ENCODE measurements around the gene GRID1.
"Not testable (repeated sequence)": the region's sequence is repeated elsewhere in the genome, so short reads cannot be mapped to it uniquely, and the experiment has no call there.

Gene GRID1

GRCh38 chr10:85786401-85786899, 580.1 kb downstream of the GRID1 start:
- DNase-seq: no peak

- no peak for DNase-seq
These were observed 581.8 kb downstream of the GRID1 start for GRCh38 chr10:85784792-85785191.

GRCh38 chr10:85781404-85781803, 585.2 kb downstream of the GRID1 start:
- no peak for DNase-seq

GRCh38 chr10:85778074-85778473, 588.5 kb downstream of the GRID1 start:
- DNase-seq: no peak

- no peak for DNase-seq
These were observed 598.7 kb downstream of the GRID1 start for GRCh38 chr10:85767891-85768290.

GRCh38 chr10:85764108-85764507, 602.5 kb downstream of the GRID1 start:
- no peak for DNase-seq

GRCh38 chr10:85761906-85762445, 604.6 kb downstream of the GRID1 start:
- no peak for DNase-seq

- DNase-seq: no peak
These were observed 624.8 kb downstream of the GRID1 start for GRCh38 chr10:85741626-85742300.

GRCh38 chr10:85735997-85736396, 630.6 kb downstream of the GRID1 start:
- DNase-seq: no peak

- no peak for DNase-seq
These were observed 631.8 kb downstream of the GRID1 start for GRCh38 chr10:85734791-85735190.

GRCh38 chr10:85724215-85724614, 642.4 kb downstream of the GRID1 start:
- no peak for DNase-seq

GRCh38 chr10:85720931-85721590, 645.5 kb downstream of the GRID1 start:
- DNase-seq: no peak

- DNase-seq: no peak
These were observed 647.2 kb downstream of the GRID1 start for GRCh38 chr10:85719408-85719807.

- DNase-seq: no peak
These were observed 652.7 kb downstream of the GRID1 start for GRCh38 chr10:85713885-85714284.

GRCh38 chr10:85702768-85703167, 663.8 kb downstream of the GRID1 start:
- no peak for DNase-seq

- not testable (repeated sequence) for DNase-seq
These were observed 667.5 kb downstream of the GRID1 start for GRCh38 chr10:85699066-85699465.

GRCh38 chr10:85696893-85697292, 669.7 kb downstream of the GRID1 start:
- DNase-seq: no peak

- DNase-seq: no peak
These were observed 684.0 kb downstream of the GRID1 start for GRCh38 chr10:85682621-85683020.

- no peak for DNase-seq
These were observed 686.9 kb downstream of the GRID1 start for GRCh38 chr10:85679710-85680109.

GRCh38 chr10:85679061-85679460, 687.5 kb downstream of the GRID1 start:
- DNase-seq: no peak

GRCh38 chr10:85674851-85675250, 691.7 kb downstream of the GRID1 start:
- DNase-seq: no peak

- DNase-seq: no peak
These were observed 693.3 kb downstream of the GRID1 start for GRCh38 chr10:85673270-85673669.

- DNase-seq: no peak
These were observed 695.1 kb downstream of the GRID1 start for GRCh38 chr10:85671530-85671929.

GRCh38 chr10:85668522-85668921, 698.1 kb downstream of the GRID1 start:
- no peak for DNase-seq

Data from fibroblast of skin of abdomen (primary cell).